DOHH2 (cell line): ENCODE results near the gene CTAG1B.
"Not testable (repeated sequence)": the region's sequence is repeated elsewhere in the genome, so short reads cannot be mapped to it uniquely, and the experiment has no call there.

Experiments used
- H3F3A ChIP-seq: fragments of 200-600 bp; sonication (generic), shearing (Covaris generic); 2 replicates; pipeline ENCODE4 v1.6.0; 2016; ENCODE audit warnings: antibody characterized with exemption, mild to moderate bottlenecking; ENCODE audit not compliant: control insufficient read depth, insufficient read depth
- H3K27ac ChIP-seq: fragments of 200-600 bp; sonication (generic); 2 replicates; pipeline ENCODE4 v1.5.1; 2014; ENCODE audit warnings: low read depth, mild to moderate bottlenecking, low read length, moderate library complexity
- H3K27me3 ChIP-seq: fragments of 200-600 bp; sonication (generic); 2 replicates; pipeline ENCODE4 v1.6.1; 2014; ENCODE audit warnings: mild to moderate bottlenecking, low read length, mixed read lengths; ENCODE audit not compliant: control insufficient read depth
- H3K36me3 ChIP-seq: fragments of 200-600 bp; sonication (generic); 2 replicates; pipeline ENCODE4 v1.6.1; 2014; ENCODE audit warnings: mild to moderate bottlenecking, low read length, moderate library complexity, mixed read lengths; ENCODE audit not compliant: control insufficient read depth
- H3K4me1 ChIP-seq: fragments of 200-600 bp; sonication (generic); 2 replicates; pipeline ENCODE4 v1.6.1; 2014; ENCODE audit warnings: mild to moderate bottlenecking, low read length, mixed read lengths; ENCODE audit not compliant: control insufficient read depth
- H3K4me2 ChIP-seq: fragments of 200-600 bp; sonication (generic); 2 replicates; pipeline ENCODE4 v1.6.0; 2014; ENCODE audit warnings: mild to moderate bottlenecking, low read length, moderate library complexity
- H3K4me3 ChIP-seq: fragments of 200-600 bp; sonication (generic); 2 replicates; pipeline ENCODE4 v1.5.1; 2014; ENCODE audit warnings: mild to moderate bottlenecking, low read length, mixed read lengths
- H3K79me2 ChIP-seq: fragments of 200-600 bp; sonication (generic); 2 replicates; pipeline ENCODE4 v1.6.1; 2014; ENCODE audit warnings: mild to moderate bottlenecking, low read length, mixed read lengths; ENCODE audit not compliant: control insufficient read depth
- H3K9me2 ChIP-seq: fragments of 200-600 bp; sonication (generic); replicated peaks from 2 replicates; pipeline ENCODE4 v1.6.1; 2014; ENCODE audit warnings: mild to moderate bottlenecking, low read length, mixed read lengths; ENCODE audit not compliant: control insufficient read depth
- H3K9me3 ChIP-seq: fragments of 200-600 bp; sonication (generic); 2 replicates; pipeline ENCODE4 v1.6.1; 2014; ENCODE audit warnings: antibody characterized with exemption, low read length, mixed read lengths; ENCODE audit not compliant: control insufficient read depth, insufficient read depth
- H4K20me1 ChIP-seq: fragments of 200-600 bp; sonication (generic); 2 replicates; pipeline ENCODE4 v1.6.0; 2014; ENCODE audit warnings: low read depth, mild to moderate bottlenecking, antibody characterized with exemption, low read length, moderate library complexity; ENCODE audit not compliant: control insufficient read depth, insufficient read depth
- CTCF ChIP-seq: fragments of 200-600 bp; sonication (generic); IDR thresholded peaks from one replicate; pipeline ENCODE4 v1.5.1; 2014; ENCODE audit warnings: antibody characterized with exemption, mild to moderate bottlenecking, low read depth, low read length; ENCODE audit not compliant: poor library complexity, severe bottlenecking
- EZH2phosphoT487 ChIP-seq: fragments of 200-600 bp; sonication (generic); IDR thresholded peaks from 2 replicates; pipeline ENCODE4 v1.6.1; 2017; ENCODE audit warnings: borderline replicate concordance, mild to moderate bottlenecking, antibody characterized with exemption, low read length, moderate library complexity, mixed read lengths

CTAG1B gene

GRCh38 chrX:154619182-154619581, at the start of gene CTAG1B:
TSS of gene CTAG1B (minus strand) at chrX:154619282. CDS start at chrX:154619218, 64 bp downstream.
- not testable (repeated sequence) for H3K36me3 ChIP-seq, H3K27me3 ChIP-seq, H3K9me3 ChIP-seq, H3K79me2 ChIP-seq, H3K4me3 ChIP-seq, H3K4me2 ChIP-seq, H4K20me1 ChIP-seq, H3K4me1 ChIP-seq, H3K9me2 ChIP-seq, H3K27ac ChIP-seq, H3F3A ChIP-seq

DNA sequence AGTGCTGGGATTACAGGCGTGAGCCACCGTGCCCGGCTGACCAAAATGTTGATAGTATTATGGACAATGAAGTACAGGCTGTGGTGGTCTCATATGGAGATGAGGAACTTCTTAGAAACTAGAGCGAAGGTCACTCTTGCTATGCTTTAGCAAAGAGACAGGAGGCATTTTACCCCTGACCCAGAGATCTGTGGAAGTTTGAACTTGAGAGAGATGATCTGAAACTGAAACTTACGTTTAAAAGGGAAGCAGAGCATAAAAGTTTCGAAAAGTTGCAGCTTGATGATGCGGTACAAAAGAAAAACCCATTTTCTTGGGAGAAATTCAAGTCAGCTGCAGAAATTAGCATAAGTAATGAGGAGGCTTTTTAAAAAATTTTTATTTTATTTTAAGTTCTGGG, 42.8 kb upstream of the CTAG1B start:
- H3K4me2 ChIP-seq, result no peak overlapping the region
- no peaks in the 10 kb centered on the region for H3K9me2 ChIP-seq
- no peaks in the 10 kb centered on the region for H3K36me3 ChIP-seq
- H3F3A ChIP-seq, result no peaks in the 10 kb centered on the region
- no peaks in the 10 kb centered on the region for H3K4me1 ChIP-seq
- no peak overlapping the region for H3K27ac ChIP-seq
- TF ChIP-seq CTCF (no peak), EZH2phosphoT487 (no peak)
- H3K27me3 ChIP-seq, result no peaks in the 10 kb centered on the region
- no peaks in the 10 kb centered on the region for H4K20me1 ChIP-seq
- H3K9me3 ChIP-seq, result no peaks in the 10 kb centered on the region
- H3K4me3 ChIP-seq, result no peak overlapping the region
- H3K79me2 ChIP-seq, result no peaks in the 10 kb centered on the region

GRCh38 chrX:154661170-154661569, 42.1 kb upstream of the CTAG1B start:
- no peaks in the 10 kb centered on the region for H3K27me3 ChIP-seq
- TF ChIP-seq CTCF, result no peak
- no peak for TF ChIP-seq EZH2phosphoT487
- H3K36me3 ChIP-seq, result no peaks in the 10 kb centered on the region
- H3K4me1 ChIP-seq, result no peaks in the 10 kb centered on the region
- no peak overlapping the region for H3K4me2 ChIP-seq
- no peak overlapping the region for H3K27ac ChIP-seq
- no peaks in the 10 kb centered on the region for H3F3A ChIP-seq
- no peaks in the 10 kb centered on the region for H3K79me2 ChIP-seq
- no peaks in the 10 kb centered on the region for H3K9me2 ChIP-seq
- no peaks in the 10 kb centered on the region for H3K9me3 ChIP-seq
- no peaks in the 10 kb centered on the region for H4K20me1 ChIP-seq
- no peak overlapping the region for H3K4me3 ChIP-seq

DNA sequence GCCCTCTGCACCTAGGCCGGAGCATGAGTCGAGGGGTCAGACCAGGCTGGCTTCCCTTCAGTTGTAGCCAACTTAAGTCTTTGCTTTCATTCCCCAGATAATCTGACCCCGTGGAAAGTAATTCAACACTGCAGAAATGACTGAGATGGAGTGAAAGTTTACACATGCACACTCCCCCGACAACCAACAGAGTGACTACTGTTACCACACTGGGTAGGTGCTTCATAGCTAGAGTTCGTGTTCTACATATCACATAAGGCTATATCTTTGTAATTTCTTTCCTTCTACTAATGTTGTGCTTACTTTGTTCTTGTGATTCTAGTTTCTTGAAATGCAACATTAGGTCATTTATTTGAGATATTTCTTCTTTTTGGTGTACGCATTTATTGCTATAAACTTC, 41.5 kb upstream of the CTAG1B start:
- Histone ChIP-seq H3K36me3 (no peaks in the 10 kb centered on the region), H3K27me3 (no peaks in the 10 kb centered on the region), H3K27ac (no peak overlapping the region), H4K20me1 (no peaks in the 10 kb centered on the region), H3K9me3 (no peaks in the 10 kb centered on the region), H3K4me1 (no peaks in the 10 kb centered on the region), H3K9me2 (no peaks in the 10 kb centered on the region), H3K79me2 (no peaks in the 10 kb centered on the region), H3K4me3 (no peak overlapping the region), H3F3A (no peaks in the 10 kb centered on the region), H3K4me2 (no peak overlapping the region)
- no peak for TF ChIP-seq CTCF
- no peak for TF ChIP-seq EZH2phosphoT487
